Keratinocyte (primary cell): ENCODE results near the gene PARD3B. TPM values are rescaled to one million over a fixed set of nuclear protein-coding genes. Genes with fewer than 3 reads are reported as not detected.

ENCODE experiments used
- DNase-seq: peaks from one replicate; pipeline ENCODE4 v3.0.0-alpha.2; 2011; ENCODE audit warnings: low read depth, missing footprints, low spot score
- FAIRE-seq: peaks from 2 replicates; lab custom pipeline; 2011; peaks lifted over from hg19 to GRCh38; lab: Jason Lieb, UNC
- H2AFZ ChIP-seq: 2 replicates; pipeline ENCODE4 v1.6.0; 2012; ENCODE audit warnings: low read length, control low read depth, inconsistent platforms; ENCODE audit not compliant: control insufficient read depth
- H3K27ac ChIP-seq: 2 replicates; pipeline ENCODE4 v1.5.1; 2011; ENCODE audit warnings: low read length; ENCODE audit not compliant: control insufficient read depth, insufficient read depth
- H3K27me3 ChIP-seq: 3 replicates; pipeline ENCODE4 v1.6.0; 2011; ENCODE audit warnings: low read length; ENCODE audit not compliant: control insufficient read depth, insufficient read depth; ENCODE audit errors: extremely low read depth
- H3K36me3 ChIP-seq, 2 experiments: 2 replicates in 1 of 2; 3 replicates in 1 of 2; pipeline ENCODE4 v1.5.1; 2011; ENCODE audit warnings: low read length in 2 of 2, mild to moderate bottlenecking in 1 of 2; ENCODE audit not compliant: control insufficient read depth in 2 of 2, insufficient read depth in 2 of 2; ENCODE audit errors: extremely low read depth in 1 of 2
- H3K4me1 ChIP-seq: 3 replicates; pipeline ENCODE4 v1.5.1; 2011; ENCODE audit warnings: low read length; ENCODE audit not compliant: control insufficient read depth, insufficient read depth; ENCODE audit errors: extremely low read depth
- H3K4me2 ChIP-seq: 3 replicates; pipeline ENCODE4 v1.6.0; 2011; ENCODE audit warnings: low read depth, low read length; ENCODE audit not compliant: control insufficient read depth, insufficient read depth; ENCODE audit errors: extremely low read depth
- H3K4me3 ChIP-seq, 3 experiments: fragments of 200-600 bp in 1 of 3; sonication (generic) in 1 of 3; 2 replicates in 2 of 3; 3 replicates in 1 of 3; pipeline ENCODE4 v1.5.1; 2011 to 2016; ENCODE audit warnings: low read length in 3 of 3, mild to moderate bottlenecking in 3 of 3, control low read depth in 2 of 3, inconsistent platforms in 1 of 3, low read depth in 1 of 3, mixed read lengths in 1 of 3, mixed run types in 1 of 3, moderate library complexity in 1 of 3; ENCODE audit not compliant: control insufficient read depth in 2 of 3, insufficient read depth in 2 of 3; ENCODE audit errors: extremely low read depth in 1 of 3
- H3K79me2 ChIP-seq: 2 replicates; pipeline ENCODE4 v1.6.0; 2012; ENCODE audit warnings: low read length; ENCODE audit not compliant: control insufficient read depth, insufficient read depth
- H3K9ac ChIP-seq: 3 replicates; pipeline ENCODE4 v1.6.0; 2011; ENCODE audit warnings: low read length; ENCODE audit not compliant: control insufficient read depth, insufficient read depth; ENCODE audit errors: extremely low read depth
- H3K9me1 ChIP-seq: 3 replicates; pipeline ENCODE4 v1.6.0; 2011; ENCODE audit warnings: low read length; ENCODE audit not compliant: control insufficient read depth, insufficient read depth; ENCODE audit errors: extremely low read depth
- H3K9me3 ChIP-seq: 2 replicates; pipeline ENCODE4 v1.5.1; 2012; ENCODE audit warnings: low read depth, low read length; ENCODE audit not compliant: control insufficient read depth
- H4K20me1 ChIP-seq: 3 replicates; pipeline ENCODE4 v1.6.0; 2011; ENCODE audit warnings: low read length; ENCODE audit not compliant: control insufficient read depth, insufficient read depth; ENCODE audit errors: extremely low read depth
- CTCF ChIP-seq, 3 experiments: IDR thresholded peaks in 1 of 3; conservative IDR thresholded peaks in 1 of 3; optimal IDR thresholded peaks in 1 of 3; 2 replicates in 2 of 3; 3 replicates in 1 of 3; pipeline versions ENCODE3 to v1.5.1; 2011; ENCODE audit warnings: low read length in 3 of 3, mild to moderate bottlenecking in 3 of 3, moderate library complexity in 2 of 3, control low read depth in 1 of 3, inconsistent platforms in 1 of 3; ENCODE audit not compliant: insufficient read depth in 2 of 3; ENCODE audit errors: extremely low read depth in 1 of 3
- EZH2 ChIP-seq: IDR thresholded peaks from one replicate; pipeline ENCODE4 v1.6.1; 2012; ENCODE audit warnings: inconsistent platforms, mild to moderate bottlenecking, low read length, moderate library complexity
- dilution Hi-C: fragments of 300-500 bp; cut with MboI; formaldehyde crosslinking; loops from one replicate; pipeline ENCODE4 v1.7.0; 2020; ENCODE audit warnings: low sequenced_read_pairs; ENCODE audit not compliant: extremely low pct_ligation_motif_present
- polyA plus RNA-seq, 5 experiments: library from polyadenylated mRNA; depleted of rRNA in 3 of 5; stranded (reverse) in 3 of 5; stranded (forward) in 1 of 5; unstranded in 1 of 5; fragments of >200 nt; gene quantifications; 1 replicate in 1 of 5; 2 replicates in 3 of 5; 3 replicates in 1 of 5; pipeline versions ENCODE4 v1.2.1 to v1.2.3, GENCODE V29; 2011 to 2012; ENCODE audit warnings: missing spikeins in 2 of 5, low read depth in 1 of 5, low replicate concordance in 1 of 5

Gene PARD3B
- polyA plus RNA-seq, 1 donor (not counting 4 experiments of a cell fraction or from before 2014, with no cell fraction given), result 1.2 TPM

GRCh38 chr2:204827701-204828590 is 282.7 kb downstream of the PARD3B start:
- no peak for FAIRE-seq
- dilution Hi-C loops, result no loop called here
- Histone ChIP-seq H3K4me1 (peaks cover 9% of the 10 kb centered on the region), H3K27me3 (no peaks in the 10 kb centered on the region), H3K36me3 (no peaks in the 10 kb centered on the region), H3K79me2 (no peaks in the 10 kb centered on the region), H3K4me2 (no peak overlapping the region), H3K9ac (no peak overlapping the region), H3K4me3 (no peak overlapping the region), H2AFZ (no peak overlapping the region), H3K27ac (no peak overlapping the region), H3K9me3 (no peaks in the 10 kb centered on the region), H4K20me1 (no peaks in the 10 kb centered on the region), H3K9me1 (no peaks in the 10 kb centered on the region)
- TF ChIP-seq CTCF (optimal IDR thresholded peaks at IDR 0.05 in 1 of 3, IDR thresholded peaks at IDR 0.05 in 1 of 3, conservative IDR thresholded peaks at IDR 0.05 in 1 of 3; ENCODE audit: extremely low read depth in 1 of 3, insufficient read depth in 2 of 3, low read length in 3 of 3) (no peak), EZH2 (no peak)
- DNase-seq, result no peak

GRCh38 chr2:204834716-204835384 is 289.6 kb downstream of the PARD3B start:
- Histone ChIP-seq H3K36me3 (no peaks in the 10 kb centered on the region), H3K9me3 (no peaks in the 10 kb centered on the region), H3K4me1 (no peaks in the 10 kb centered on the region), H3K9ac (no peak overlapping the region), H3K27ac (no peak overlapping the region), H3K4me2 (no peak overlapping the region), H2AFZ (no peak overlapping the region), H3K27me3 (no peaks in the 10 kb centered on the region), H3K9me1 (no peaks in the 10 kb centered on the region), H3K79me2 (no peaks in the 10 kb centered on the region), H4K20me1 (no peaks in the 10 kb centered on the region), H3K4me3 (no peak overlapping the region)
- dilution Hi-C loops, result no loop called here
- FAIRE-seq (no peak), DNase-seq (no peak)
- TF ChIP-seq CTCF (optimal IDR thresholded peaks at IDR 0.05 in 1 of 3, IDR thresholded peaks at IDR 0.05 in 1 of 3, conservative IDR thresholded peaks at IDR 0.05 in 1 of 3; ENCODE audit: extremely low read depth in 1 of 3, insufficient read depth in 2 of 3, low read length in 3 of 3), result no peak
- TF ChIP-seq EZH2, result no peak
